Fibroblast of skin of back (primary cell): ENCODE measurements around the gene MARCHF5. TPM values are rescaled to one million over a fixed set of nuclear protein-coding genes. Genes with fewer than 3 reads are reported as not detected.
A peak's percentile ranks its signal among the peaks of the same experiment; 100 is the strongest.

Experiments
- DNase-seq: peaks from one replicate; pipeline ENCODE4 v3.0.0-alpha.2; 2013
- polyA plus RNA-seq, 2 experiments: library from polyadenylated mRNA; unstranded; fragments of 120-200 nt; gene quantifications; one replicate each; pipeline ENCODE4 v1.2.1, GENCODE V29; 2013; ENCODE audit not compliant: insufficient read length in 2 of 2

Gene MARCHF5
- polyA plus RNA-seq (2013, experiment 1 of 2; ENCODE audit: insufficient read length): 55.4 TPM
- polyA plus RNA-seq (2013, experiment 2 of 2; ENCODE audit: insufficient read length): 36.6 TPM

GRCh38 chr10:92290837-92291615 lies at the start of gene MARCHF5, which contains the start of gene CPEB3:
TSS of gene MARCHF5 (plus strand) at chr10:92291167. CDS start at chr10:92291495, 328 bp downstream.
TSS of gene CPEB3 (minus strand) at chr10:92291078. CDS start at chr10:92240350, 50,728 bp downstream.
- DNase-seq: peak; percentile 96

GRCh38 chr10:92241501-92241900 lies 49.5 kb upstream of the MARCHF5 start:
- no peak for DNase-seq

DNA sequence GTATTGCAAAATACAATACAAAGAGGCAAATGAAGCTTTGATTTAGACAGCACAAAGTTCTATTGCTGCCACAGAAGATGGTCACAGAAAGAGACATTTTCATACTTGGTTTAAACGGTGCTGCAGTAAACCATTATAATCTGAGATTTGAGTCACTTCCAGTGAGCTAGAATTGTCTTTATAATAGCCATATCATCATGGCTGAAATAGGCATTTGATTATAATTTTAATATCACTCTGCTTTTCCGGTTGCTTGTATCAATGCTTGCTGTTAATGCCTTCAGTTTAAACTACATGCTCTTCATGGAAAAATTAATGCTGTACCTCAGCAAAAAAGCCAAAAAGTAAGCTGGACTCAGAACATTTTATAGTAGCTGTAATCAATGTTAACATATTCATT lies 48.6 kb upstream of the MARCHF5 start:
- no peak for DNase-seq

DNA sequence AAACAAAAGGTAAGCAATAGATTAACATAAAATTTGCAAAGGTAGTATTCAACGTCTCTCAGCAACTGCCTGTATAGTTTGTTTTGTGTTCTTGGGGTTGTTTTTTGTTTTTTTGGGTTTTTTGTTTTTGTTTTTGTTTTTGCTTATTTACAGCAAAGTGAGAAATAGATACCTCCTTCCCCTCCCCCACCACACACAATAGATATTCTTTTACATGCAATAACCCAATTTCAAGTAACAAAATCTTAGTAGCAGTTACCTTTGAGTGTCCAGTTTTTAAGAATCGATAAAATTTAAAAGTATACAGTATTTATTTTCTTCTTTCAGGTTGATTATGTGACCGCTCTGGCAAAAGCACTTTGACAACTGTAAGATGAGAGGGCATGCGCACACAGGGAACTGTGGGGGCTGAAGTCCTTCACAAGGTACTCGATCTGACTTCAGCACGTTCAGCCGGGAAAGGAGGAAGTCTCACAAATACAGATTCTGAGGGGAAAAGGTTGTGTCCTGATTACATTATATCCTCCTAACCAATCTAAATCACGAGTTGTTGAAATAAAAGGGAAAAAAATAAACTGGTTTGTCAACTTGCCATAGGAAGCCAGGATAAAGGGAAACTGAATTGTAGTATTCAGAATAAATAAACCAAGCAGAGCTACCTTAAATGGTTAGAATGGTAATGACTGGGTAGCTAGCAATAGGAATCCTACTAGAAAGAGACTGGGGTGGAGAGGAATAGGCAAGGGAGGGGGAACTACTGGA lies 47.9 kb upstream of the MARCHF5 start:
- peak; percentile 61 for DNase-seq

GRCh38 chr10:92244796-92245195 lies 46.2 kb upstream of the MARCHF5 start:
- no peak for DNase-seq

DNA sequence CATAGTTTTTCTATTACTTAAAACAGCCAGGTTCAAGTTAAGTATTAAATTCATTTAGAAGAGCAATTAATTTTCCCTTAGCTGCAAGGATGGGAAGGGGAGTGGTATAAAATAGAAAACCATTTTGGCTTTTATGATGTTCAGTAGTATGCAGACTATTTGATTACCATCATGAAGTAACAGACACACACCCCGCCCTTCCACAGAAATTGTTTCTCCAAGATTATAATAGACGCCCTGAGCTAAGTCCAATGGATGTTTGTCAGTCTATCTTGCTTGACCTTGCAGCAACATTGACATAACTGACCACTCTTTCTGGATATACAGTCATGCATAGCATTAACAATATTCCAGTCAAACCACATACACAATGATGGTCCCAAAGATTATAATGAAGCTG lies 42.4 kb upstream of the MARCHF5 start:
- DNase-seq: no peak

- DNase-seq: no peak
Measured at GRCh38 chr10:92263396-92263795, 27.6 kb upstream of the MARCHF5 start.

GRCh38 chr10:92264249-92264648 lies 26.7 kb upstream of the MARCHF5 start:
- no peak for DNase-seq

GRCh38 chr10:92265687-92266258 lies 25.2 kb upstream of the MARCHF5 start:
- DNase-seq: no peak

- no peak for DNase-seq
Measured at GRCh38 chr10:92267343-92267742, 23.6 kb upstream of the MARCHF5 start.

DNA sequence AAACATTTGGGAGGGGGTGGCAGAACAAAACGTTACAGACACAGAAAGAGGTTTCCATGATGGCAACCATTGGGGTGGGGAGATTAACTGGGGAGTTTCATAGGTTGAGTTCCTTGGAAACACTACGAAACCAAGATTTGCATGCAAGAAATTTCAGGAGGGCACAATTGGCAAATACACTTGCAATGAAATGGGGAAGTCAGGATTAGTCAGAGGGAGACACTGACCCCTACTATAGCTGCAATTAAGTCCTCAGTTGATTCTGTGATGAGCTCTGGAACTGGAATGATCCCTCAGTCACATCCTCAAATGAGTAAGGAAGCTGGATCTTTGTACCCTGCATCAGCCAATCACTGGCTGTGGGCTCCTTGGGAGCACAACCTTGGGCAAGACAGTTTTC lies 22.2 kb upstream of the MARCHF5 start:
- DNase-seq: no peak

DNA sequence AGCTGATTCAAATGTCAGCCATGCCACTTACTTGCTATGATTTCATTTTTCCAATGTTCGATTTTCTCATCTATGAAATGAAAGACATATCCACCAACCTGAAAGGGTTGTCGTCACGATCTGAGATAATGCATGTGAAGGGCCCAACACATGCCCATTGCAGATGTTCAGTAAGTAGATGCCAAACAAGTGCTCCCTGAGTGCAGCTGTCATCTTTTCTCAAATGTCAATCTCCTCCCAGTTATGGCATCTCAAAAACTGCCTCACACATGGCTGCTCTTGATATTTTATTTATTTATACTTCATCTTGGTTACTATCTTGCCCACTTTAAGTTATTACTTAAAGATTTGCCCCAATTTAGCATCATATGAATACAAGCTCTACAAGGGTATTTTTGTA lies 16.9 kb upstream of the MARCHF5 start:
- DNase-seq: no peak

DNA sequence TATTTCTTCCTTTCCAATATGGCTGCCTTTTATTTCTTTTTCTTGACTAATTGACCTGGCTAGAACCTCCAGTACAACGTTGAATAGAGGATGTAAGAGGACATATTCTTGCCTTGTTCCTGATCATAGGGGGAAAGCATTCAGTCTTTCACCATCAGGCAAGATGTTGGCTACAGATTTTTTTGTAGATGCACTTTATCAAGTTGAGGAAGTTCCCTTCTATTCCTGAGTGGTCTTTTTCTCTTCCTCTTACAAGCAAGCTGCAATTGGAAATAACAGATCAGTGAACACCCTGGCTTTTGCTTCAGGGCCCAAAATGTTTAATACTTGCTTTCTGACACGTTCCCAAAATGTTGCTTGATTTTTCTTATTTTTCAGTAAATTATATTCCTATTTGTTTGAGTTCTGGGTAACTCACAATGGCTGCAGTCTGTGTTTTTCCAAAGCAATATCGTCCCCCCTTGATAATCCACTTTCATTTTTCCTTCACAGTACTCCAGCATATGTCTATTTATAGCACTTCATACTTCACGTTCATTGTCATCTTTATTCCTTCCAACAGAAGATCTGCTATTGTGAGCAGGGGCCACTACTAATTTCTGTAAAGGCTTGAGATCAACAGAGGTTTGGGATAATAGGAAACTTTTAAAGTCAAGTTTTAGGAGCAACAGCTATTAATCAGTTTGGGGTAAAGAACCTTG lies 11.8 kb upstream of the MARCHF5 start:
- peak; percentile 10 for DNase-seq

DNA sequence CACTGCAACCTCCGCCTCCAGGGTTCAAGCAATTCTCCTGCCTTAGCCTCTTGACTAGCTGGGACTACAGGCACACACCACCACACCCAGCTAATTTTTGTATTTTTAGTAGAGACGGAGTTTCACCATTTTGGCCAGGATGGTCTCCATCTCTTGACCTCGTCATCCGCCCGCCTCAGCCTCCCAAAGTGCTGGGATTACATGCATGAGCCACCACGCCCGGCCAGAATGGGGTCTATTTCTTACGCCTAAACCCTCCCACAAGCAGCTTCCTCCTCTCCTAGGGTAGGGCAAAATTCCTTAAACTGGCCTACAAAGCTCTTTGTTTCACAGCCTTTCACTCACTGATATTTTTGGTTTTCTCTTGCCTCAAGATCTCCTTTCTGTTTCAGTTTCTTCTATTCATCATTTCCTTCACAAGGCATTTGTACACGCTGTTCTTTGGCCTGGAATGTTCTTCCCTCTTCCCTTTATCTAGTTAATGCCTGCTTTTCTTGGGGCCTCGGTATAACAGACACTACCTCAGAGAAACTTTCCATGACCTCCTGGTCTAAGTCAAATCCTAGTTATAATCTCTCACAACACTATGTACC lies 6.8 kb upstream of the MARCHF5 start:
- DNase-seq: no peak

GRCh38 chr10:92290076-92290836 lies 711 bp upstream of the MARCHF5 start:
- peak; percentile 44 for DNase-seq

DNA sequence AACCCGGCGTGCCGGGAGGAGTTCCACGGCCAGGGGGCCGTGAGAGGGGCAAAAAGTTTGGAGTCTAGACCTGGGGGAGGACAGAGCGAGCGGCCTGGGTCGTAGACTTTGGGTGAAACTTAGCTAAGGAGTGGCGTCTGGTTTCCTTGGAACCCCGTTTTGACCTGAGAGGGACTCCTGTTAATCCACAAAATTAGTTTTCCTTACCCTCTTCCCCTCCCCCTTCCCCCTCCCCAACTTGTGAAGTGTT lies 574 bp downstream of the MARCHF5 start:
- DNase-seq: no peak

GRCh38 chr10:92291921-92292845 lies 1.2 kb downstream of the MARCHF5 start:
- DNase-seq: peak; percentile 69

DNA sequence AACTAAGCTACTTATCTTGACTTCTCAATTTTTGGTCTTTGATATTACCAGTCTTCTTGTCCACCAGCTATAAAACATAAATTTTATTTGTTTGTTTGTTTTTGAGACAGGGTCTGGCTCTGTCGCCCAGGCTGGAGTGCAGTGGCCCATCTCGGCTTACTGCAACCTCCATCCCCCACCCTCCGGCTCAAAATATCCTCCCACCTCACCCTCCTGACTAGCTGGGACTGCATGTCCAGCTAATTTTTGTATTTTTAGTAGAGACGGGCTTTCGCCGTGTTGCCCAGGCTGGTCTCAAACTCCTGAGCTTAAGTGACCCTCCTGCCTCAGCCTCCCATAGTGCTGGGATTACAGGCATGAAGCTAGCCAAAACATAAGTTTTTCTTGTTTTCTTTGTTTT lies 7.5 kb downstream of the MARCHF5 start:
- no peak for DNase-seq

DNA sequence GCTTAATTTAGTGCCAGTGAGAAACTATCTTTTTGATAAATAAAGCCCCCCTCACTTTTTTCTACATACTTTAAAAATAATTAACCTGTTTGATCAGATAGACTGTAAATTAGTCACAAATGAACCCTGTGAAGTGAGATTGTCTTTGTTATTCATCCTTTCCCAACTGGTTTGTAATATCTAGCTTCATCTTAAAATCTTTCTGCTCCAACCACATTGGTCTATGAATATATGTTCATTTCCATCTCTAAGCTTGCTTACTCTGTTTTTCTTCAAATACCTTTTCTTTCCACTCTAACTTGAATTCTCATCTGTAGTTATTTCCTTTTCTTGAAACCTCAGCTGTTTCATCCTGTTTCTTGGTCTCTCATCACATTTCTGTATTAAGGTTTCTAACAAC lies 12.1 kb downstream of the MARCHF5 start:
- DNase-seq: no peak

DNA sequence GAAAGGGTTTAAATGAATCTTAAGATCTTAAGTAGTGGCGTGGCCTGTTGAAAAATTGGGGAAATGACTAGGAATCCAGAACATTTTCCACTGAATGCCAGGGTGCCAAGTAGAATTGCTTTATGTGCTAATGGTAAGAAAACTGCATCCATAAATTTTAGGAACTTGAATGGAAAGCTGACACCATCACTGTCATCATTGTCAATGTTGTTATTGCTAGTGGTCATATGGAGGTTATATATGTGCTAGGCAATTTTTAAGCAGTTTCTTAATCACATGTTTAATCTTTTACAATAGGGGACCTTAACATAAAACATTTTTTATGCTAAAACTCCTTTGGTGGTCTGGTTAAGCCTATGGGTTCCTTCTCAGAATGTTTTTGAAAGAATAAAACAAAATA lies 13.1 kb downstream of the MARCHF5 start:
- no peak for DNase-seq
